ENCODE results near the gene ZFAND3.
A peak's percentile ranks its signal among the peaks of the same experiment; 100 is the strongest.
"Not testable (repeated sequence)": the region's sequence is repeated elsewhere in the genome, so short reads cannot be mapped to it uniquely, and the experiment has no call there.

Gene ZFAND3

DNA sequence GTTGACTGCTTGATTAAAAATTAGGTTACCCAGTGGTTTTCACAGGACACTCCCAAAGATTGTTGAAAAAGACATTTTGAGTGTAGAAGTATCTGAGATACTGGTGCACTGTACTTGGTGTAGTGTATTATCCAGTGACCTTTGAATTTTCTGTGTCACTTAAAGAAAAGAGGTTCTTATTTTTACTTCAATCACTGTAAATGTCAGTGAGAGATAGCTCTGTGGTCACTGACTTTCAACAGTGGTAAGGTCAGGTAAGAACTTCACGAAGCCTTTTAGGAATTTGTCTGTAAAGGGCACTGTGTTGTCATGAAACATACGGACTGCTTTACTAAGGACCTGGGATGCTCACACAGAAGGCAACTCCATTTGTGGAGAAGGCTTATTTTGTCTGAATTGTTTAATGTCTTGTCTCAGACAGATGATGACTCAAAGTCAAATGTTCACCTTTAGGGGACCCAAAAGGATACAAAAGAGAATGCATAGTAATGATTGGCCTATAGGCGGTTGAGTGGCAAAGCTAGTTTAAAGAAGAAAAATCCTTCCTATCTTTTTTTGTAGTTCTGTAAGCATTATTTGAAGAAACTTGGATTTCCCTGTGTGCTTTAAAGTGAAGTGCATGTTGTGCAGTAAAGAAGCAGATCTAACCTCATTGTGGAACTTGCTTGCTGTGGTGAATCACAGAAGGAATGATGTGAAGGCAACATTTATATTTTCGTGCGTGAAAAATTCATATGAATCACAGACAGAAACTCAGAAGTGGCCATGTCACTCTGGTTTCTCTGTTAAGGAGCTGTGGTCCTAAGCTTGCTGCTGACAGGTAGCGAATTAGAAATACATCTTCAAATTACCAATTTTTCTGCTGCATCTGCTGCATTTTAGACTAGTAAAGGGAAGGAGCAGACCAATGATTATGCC lies 47.3 kb downstream of the ZFAND3 start:
- peak; percentile 47 for DNase-seq

DNA sequence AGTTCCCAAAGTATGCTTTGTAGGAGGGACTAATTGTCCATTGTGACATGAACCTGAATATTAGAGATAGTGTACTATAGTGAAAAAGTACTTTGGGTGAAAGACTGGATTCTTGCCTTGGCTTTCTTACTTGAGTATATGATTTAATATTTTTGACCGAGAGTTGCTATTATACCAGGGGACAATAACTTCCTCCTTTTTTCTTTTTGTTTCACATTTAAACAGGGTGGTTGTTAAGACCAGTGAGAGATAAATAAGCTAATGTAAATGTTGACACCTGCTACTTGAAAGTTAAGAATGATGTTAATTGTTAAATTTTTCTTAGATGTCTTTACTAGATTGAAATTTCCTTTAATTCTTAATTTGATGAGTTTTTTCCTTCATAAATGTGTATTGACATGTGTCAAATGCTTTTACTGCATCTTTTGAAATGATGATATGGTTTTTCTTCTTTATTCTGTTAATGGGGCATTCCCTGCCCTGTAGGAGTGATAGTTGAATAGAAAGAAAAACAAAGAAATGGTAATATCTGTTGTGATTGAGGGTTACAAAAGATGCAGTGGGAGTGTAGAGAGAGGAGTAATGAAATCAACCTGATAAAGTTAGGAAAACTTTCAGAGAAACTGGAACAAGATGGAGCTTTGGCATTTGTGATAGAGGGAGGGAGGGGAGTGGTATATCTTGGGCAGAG lies 48.4 kb downstream of the ZFAND3 start:
- no peak for DNase-seq

DNA sequence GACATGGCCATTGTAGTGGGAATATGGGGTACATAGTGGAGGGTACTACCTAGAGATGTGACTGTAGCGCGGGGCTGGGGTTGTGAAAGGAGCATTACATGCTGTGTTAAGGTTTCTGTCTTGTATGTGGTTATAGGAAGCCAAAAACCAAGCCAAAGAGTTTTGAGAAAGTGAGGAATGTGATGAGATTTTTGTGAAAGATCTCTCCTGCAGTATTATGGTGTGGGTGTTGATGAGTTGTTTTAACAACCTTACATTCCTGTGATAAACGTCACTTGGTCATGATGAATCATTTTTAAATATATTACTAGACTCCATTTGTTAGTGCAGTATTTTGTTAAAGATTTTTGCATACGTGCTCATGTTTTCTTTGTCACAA lies 48.9 kb downstream of the ZFAND3 start:
- DNase-seq, result peak; percentile 88

DNA sequence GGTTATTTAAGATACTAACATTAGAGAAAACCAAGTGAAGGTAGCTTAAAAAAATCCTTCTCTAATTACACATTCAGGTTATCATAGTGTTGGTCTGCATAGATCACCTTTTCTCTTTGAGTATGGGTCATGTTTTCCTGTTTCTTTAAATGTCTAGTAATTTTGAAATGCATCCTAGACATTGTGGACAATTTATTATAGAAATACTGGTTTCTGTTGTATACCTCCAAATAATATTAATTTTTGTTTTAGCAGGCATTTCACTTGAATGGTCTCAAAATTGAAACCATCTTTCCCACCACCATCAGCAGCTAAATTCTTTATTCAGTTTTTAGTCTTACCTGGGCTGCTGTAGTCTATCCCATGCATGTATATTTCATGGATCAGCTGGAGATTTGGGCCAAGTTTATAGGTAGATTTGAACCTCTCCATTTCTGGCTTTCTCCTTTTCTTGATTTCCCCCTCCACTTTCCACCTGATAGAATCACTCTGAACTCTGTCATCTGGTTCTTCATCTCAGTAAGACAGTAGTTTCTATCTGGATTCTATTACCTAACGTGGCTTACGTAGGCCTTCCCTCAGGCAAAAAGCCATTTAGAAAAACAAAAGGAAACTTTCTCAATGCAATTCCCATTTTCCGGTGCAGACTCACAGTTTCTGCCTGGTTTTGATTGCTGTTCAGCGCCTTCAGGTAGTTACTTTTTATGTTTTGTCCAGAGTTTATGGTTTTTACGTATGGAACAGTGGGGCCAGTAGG lies 52.3 kb downstream of the ZFAND3 start:
- DNase-seq, result no peak

DNA sequence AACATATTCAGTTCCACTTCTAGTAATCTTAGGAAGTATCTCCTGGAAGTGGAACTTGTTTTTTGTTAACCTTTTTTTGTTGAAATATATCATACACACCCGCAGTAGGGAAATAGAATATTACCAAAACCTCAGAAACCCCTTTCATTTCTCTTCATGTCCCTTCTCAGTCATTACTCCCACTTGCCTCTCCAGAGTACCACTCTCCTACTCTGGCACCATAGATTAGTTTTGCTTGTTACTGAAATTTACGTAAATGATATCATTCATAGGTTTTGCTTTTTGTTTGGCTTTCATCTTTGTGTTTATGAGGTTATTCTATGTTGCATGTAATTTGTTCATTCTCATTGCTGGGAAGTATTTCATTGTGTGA lies 52.8 kb downstream of the ZFAND3 start:
- no peak for DNase-seq

DNA sequence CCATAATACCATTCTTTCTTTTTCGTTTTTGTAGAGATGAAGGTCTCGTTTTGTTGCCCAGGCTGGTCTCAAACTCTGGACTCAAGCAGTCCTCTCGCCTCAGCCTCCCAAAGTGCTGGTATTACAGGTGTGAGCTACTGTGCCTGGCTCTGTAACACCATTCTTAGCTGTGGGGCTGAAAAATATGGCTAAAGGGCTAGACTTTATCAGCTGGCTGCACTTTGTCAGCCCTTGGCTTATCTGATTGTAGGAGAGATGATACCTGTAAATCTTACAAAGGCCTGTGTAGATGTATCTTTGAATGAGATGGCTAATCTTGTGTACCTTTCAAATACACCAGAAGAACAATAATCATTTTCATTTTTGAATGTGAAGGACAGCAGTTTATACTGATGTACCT lies 55.2 kb downstream of the ZFAND3 start:
- DNase-seq, result no peak

DNA sequence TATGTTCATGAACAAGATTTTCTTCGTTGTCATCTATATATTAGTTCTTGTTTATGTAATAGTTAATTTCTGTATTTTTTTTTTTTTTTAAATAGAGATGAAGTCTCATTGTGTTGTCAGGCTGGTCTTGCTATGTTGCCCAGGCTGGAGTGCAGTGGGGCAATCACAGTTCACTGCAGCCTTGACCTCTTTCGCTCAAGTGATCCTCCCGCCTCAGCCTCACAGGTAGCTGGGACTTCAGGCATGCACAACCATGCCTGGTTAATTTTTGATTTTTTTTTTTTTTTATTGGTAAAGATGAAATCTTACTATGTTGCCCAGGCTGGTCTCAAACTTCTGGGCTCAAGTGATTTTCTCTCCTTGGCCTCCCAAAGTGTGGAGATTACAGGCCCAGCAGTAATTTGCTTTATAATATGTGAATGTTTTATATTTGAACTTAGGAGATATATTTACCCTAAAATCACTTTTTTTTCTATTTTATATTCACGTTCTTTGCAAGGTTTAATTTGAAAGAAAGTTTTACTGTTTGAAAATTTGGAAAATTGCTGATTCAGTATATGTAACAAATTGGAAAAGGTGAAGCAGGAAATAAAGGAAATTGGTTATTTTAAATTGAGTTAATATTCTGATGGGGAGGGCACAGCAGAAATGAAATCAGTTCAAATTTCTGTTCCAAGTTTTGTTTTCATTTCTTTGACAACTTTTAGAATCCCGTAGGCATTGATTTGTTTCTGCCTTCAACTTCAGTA lies 56.2 kb downstream of the ZFAND3 start:
- DNase-seq, result no peak

DNA sequence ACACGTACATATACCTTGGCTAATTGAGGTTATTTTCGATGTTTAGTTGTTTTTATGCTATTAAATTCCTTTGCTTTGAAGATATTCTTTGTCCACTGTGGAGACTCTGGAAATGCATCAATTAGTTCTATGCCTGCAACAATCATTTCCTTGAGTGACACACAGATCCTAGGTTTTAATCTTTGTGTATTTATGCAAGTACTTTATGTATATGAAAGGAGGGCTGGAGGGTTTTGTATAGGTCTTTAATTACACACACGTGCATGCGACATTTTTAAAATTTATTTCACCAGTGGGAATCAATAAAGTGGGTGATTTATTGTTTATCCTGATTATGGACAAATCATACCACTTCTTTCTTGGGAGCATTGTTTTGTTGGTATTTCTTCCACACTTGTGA lies 57.3 kb downstream of the ZFAND3 start:
- no peak for DNase-seq

DNA sequence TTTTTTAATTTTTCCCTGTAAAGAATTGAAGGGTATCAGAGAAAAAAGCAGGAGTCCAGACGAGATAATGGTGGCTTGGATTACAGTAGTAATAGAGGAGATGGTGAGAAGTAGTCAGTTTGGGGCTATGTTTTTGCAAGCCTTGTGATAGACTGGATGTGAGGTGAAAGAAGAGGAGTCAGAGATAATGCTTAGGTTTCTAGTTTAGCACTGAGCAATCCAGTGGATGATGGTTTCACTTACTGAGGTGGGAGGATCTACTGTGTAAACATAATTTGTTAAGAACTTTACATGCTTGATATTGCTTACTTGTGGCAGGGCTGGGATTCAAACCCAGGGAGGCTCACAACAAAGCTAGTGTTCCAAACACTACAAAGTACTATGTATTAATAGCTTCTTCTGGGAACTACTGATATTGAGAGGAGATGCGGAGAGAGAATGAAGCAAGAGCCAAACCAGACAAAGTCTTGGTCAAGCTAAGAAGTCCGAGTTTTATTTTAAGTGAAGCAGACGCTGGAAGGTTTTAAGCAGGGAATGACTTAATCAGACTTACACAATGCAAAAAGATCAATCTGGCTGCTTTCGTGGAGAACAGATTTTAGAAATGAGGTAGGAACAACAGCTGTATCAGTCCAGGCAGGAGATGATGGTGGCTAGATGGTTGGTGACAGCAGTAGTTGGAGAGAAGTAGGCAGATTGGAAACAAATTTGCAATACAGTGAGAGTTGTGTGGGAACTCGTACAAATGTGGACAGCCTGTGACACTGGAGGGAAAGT lies 58.0 kb downstream of the ZFAND3 start:
- no peak for DNase-seq

DNA sequence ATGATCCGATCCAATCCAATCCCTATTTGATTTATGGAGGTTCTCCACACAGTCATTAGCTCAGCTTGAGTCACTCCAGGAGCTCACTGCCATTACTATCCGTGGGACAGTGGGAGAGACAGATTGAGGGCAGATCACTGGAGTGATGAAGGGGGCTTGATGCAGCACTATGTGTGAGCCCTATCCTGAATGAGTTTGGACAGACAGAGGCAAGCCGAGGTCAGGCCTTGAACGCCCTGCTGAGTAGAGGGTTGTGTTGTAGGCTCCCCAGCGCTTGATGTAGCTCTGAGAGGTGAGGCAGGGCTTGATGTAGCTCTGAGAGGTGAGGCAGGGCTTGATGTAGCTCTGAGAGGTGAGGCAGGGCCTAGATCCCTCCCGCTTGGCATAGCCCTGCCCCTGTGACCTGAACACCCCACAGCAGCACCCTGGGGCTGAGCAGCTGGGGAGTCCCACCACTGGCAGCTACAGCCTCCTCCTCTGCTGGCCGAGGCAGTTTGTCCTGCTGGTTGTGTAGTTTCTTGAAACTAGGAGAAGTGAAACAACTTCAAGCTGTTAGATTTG lies 58.7 kb downstream of the ZFAND3 start:
- DNase-seq, result no peak

DNA sequence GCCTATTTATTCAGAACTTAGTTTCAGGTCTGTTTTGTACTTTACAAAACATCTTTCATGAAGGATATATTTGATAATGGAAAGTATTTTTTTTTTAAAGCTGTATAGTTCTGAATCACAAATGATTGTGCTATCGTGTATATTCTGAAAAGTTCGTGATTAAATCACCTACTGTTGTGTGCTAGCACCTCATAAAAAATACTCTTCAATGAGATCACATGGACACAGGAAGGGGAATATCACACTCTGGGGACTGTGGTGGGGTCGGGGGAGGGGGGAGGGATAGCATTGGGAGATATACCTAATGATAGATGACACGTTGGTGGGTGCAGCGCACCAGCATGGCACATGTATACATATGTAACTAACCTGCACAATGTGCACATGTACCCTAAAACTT lies 61.1 kb downstream of the ZFAND3 start:
- not testable (repeated sequence) for DNase-seq

DNA sequence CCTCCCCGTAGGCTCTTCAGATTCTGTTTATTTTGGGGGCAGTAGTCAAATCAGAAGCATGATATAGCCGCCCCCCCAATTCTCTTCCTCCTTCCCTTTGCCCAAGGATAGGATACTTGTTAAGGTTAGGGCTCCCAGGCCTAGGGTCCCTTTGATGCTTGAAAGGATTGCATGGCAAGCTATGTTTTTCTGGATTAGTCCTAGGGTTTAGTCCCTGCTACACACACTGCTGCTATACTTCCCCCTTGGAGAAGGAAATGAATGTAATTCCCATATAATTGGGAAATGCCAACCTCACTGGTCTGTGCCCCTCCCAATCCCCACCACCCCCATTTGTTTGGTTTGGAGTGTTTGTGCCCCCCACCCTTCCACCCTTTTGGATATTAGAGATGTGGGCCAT lies 62.8 kb downstream of the ZFAND3 start:
- no peak for DNase-seq

DNA sequence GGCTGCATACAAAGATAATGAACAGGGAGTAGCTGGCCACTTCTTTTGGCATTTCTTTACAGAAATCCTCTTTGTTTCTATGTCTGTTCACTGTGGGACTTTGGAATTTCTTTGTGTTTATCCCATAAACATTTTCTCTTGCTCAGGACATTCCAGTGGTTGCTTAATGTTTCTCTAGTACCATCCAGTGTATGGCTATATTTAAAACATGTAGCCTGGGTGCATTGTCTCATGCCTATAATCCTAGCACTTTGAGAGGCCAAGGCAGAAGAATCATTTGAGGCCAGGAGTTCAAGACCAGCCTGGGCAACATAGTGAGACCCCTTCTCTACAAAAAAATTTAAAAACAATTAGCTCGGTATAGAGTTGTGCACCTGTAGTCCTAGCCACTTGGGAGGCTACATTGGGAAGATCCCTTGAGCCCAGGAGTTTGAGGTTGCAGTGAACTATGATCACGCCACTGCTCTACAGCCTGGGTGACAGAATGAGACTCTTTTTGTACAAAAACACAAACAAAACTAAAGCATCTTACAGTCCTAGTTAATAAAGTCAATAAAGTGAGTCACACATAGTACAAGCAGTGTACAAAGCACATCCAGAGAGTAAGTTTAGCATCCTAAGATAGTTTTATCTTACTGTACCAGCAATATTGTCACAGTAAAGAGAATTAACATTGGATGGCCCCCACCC lies 63.3 kb downstream of the ZFAND3 start:
- DNase-seq, result peak; percentile 89

DNA sequence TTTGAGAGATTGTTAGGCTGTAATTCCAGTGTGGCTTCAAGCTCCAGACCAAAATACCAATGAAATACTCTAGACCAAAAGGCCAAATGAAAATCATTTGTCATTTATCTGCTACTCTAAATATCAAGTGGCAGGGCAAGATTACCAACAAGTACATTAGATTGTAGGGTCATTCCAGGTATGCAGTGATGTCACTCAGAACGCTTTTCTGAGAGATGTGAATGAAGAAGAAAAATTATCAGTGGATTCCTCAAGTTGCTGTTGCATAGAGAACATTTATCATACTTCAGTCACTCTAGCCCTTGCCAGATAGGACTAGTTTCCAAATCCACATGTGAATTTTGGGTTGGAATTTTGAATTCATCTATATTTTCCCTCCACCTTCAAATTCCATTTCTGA lies 65.0 kb downstream of the ZFAND3 start:
- no peak for DNase-seq

DNA sequence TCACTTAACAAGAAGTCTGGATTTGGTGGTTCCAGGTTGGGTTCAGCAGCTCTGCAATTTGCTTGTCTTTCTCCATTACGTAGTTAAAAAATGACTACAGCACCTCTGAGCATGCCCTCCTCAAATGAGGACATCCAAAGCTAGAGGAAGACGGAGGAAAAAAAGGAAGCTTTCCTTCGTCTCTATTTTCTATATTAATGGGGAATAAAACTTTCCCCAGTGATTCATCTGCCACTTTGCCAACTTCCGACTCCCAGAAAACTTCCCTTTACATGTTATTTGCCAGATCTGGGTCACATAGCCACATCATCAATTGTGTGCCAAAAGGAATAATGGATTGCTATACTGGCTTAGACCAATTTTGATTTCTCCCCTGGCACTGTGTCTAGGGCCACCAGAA lies 69.5 kb downstream of the ZFAND3 start:
- DNase-seq, result no peak

DNA sequence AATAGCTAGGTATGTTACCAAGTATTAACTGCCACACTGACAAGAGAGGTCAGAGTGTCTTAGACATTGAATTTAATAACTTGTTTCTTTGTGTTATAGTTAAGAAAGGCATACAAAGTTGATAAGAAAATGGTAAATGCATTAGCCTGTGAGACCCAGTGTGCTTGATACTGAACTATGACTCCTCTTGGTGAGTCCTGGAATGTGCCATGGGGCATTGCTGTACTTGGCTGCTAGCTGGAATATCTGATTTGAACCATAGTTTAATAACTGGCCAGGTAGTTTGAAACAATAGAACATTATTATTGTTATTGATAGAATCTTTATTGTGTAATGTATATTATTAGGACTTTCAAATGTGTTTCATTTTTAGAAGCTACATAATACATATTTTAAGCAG lies 70.0 kb downstream of the ZFAND3 start:
- DNase-seq, result no peak

DNA sequence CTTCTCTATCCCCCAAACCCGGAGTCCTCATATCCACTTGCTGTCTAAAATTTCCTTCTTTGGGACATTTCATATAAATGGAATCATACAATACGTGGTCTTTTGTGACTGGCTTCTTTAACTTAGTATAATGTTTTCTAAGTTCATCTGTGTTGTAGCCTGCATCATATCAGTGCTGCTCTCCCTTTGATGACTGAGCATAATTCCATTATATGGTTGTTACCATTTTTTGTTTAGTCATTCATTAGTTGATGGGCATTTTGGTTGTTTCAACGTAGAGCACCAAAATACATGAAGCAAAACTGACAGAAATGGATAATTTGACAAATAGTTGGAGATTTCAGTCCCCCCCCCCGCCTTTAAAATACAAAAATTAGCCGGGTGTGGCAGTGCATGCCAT lies 71.5 kb downstream of the ZFAND3 start:
- DNase-seq, result no peak

DNA sequence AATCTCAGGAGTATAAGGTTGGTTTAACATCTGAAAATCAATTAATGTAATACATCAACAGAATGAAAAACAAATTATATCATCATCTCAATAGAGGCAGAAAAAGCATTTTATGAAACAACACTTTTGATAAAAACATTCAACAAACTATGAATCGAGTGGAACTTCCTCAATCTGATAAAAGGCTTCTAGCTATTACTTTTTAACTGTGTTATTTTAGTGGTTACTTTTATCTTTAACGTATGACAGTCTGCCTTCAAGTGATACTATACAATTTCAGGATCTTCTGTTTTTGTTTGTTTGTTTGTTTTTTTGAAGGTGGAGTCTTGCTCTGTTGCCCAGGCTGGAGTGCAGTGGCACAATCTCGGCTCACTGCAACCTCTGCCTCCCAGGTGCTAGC lies 73.7 kb downstream of the ZFAND3 start:
- DNase-seq, result no peak

DNA sequence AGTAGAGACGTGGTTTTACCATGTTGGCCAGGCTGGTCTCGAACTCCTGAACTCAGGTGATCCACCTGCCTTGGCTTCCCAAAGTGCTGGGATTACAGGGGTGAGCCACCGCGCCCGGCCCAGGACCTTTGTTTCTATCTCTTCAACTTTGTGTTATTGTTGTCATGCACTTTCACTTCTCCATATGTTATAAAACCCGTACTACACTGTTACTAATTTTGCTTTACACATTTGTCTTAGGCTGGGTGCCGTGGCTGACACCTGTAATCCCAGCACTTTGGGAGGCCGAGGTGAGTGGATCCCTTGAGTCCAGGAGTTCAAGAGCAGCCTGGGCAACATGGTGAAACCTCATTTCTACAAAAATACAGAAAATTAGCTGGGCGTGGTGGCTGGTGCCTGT lies 74.2 kb downstream of the ZFAND3 start:
- not testable (repeated sequence) for DNase-seq

DNA sequence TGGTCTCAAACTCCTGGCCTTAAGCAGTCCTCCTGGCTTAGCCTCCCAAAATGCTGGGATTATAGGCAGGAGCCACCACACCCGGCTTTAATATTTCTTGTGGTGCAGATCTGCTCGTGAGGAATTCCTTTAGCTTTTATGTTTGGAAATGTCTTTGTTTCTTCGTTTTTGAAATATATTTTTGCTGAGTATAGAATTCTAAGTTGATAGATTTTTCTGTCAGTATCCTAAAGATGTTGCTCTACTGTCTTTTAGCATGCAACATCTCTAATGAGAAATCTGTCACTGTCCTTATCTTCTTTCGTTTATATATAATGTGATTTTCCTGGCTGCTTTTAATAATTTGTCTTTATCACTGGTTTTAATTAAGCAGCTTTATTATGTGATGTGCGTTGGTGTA lies 75.1 kb downstream of the ZFAND3 start:
- DNase-seq, result no peak

DNA sequence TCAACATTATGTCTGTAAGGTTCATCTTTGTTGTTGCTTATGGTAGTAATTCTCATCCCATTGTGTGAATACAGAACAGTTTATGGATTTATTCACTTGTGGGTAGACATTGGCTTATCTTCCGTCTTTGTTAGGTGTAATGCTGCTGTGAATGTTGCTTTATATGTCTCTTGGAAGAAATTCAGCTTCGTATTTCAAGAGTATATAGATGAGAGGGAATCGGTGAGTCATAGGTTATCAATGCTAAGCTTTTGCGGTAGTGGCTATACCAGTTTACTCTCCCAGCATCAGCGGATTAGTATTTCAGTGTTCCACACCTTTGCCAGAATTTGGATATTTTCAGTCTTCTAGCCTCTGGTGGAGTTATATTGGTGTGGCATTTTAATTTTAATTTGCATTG lies 77.8 kb downstream of the ZFAND3 start:
- peak; percentile 49 for DNase-seq
